Esophagus muscularis mucosa (tissue), 4 donors: ENCODE results near the gene PREX1. TPM values are rescaled to one million over a fixed set of nuclear protein-coding genes. Genes with fewer than 3 reads are reported as not detected.

Experiments used
- DNase-seq: peaks from one replicate; pipeline ENCODE4 v3.0.0-alpha.2; 2017; ENCODE audit errors: extremely low spot score
- H3K27ac ChIP-seq, 4 donors: fragments of 200-600 bp; sonication (generic); replicated peaks in 1 of 4; 1 replicate in 3 of 4; 2 replicates in 1 of 4; pipeline ENCODE4 v1.5.1; 2016 to 2019; ENCODE audit warnings: mild to moderate bottlenecking in 1 of 4
- H3K27me3 ChIP-seq, 4 donors: fragments of 200-600 bp; sonication (generic); one replicate each; pipeline versions ENCODE4 v1.5.1 to v1.6.0; 2016 to 2019
- H3K36me3 ChIP-seq, 4 donors: fragments of 200-600 bp; sonication (generic); one replicate each; pipeline ENCODE4 v1.5.1; 2016 to 2019
- H3K4me1 ChIP-seq, 4 donors: fragments of 200-600 bp; sonication (generic); one replicate each; pipeline ENCODE4 v1.5.1; 2016 to 2019
- H3K4me3 ChIP-seq, 4 donors: fragments of 200-600 bp; sonication (generic); 1 replicate in 2 of 4; 2 replicates in 2 of 4; pipeline ENCODE4 v1.5.1; 2016 to 2019; ENCODE audit warnings: mild to moderate bottlenecking in 4 of 4, moderate library complexity in 1 of 4
- H3K9me3 ChIP-seq, 4 donors: fragments of 200-600 bp; sonication (generic); 1 replicate in 3 of 4; 2 replicates in 1 of 4; pipeline ENCODE4 v1.5.1; 2016 to 2019
- CTCF ChIP-seq, 3 experiments: fragments of 200-600 bp in 2 of 3; fragments of 450-650 bp in 1 of 3; sonication (generic) in 2 of 3; IDR thresholded peaks; one replicate each; pipeline ENCODE4 v1.5.1; 2017 to 2019; ENCODE audit warnings: antibody characterized with exemption in 3 of 3, mild to moderate bottlenecking in 2 of 3, moderate library complexity in 1 of 3
- EP300 ChIP-seq: sonication (generic); formaldehyde crosslinking; IDR thresholded peaks from one replicate; pipeline ENCODE4 v1.6.1; 2017; ENCODE audit warnings: antibody characterized with exemption
- POLR2A ChIP-seq: fragments of 450-650 bp; IDR thresholded peaks from one replicate; pipeline ENCODE4 v1.6.1; 2017; ENCODE audit warnings: antibody characterized with exemption, moderate library complexity, mild to moderate bottlenecking, low read depth
- POLR2AphosphoS5 ChIP-seq, 2 donors: sonication (generic); formaldehyde crosslinking; IDR thresholded peaks; one replicate each; pipeline ENCODE4 v1.6.1; 2017; ENCODE audit warnings: antibody characterized with exemption in 2 of 2
- WGBS: methylation state at CpG from one replicate; pipeline ENCODE4 v1.1.5; 2018; 5-methylcytosine and 5-hydroxymethylcytosine counted together
- intact Hi-C: fragments of 100-400 bp; cut with DNase I; formaldehyde crosslinking; loops from one replicate; pipeline ENCODE4 v1.15.1; 2023
- total RNA-seq, 4 donors: library from RNA; depleted of rRNA; stranded (reverse); fragments of >200 nt; gene quantifications; one replicate each; pipeline versions ENCODE4 v1.1.0 to v1.2.1, GENCODE V29; 2016

Gene PREX1
- total RNA-seq, 4 donors from 2014 or later = 20.8 to 37.1 (median 24.3) TPM

GRCh38 chr20:48751871-48752270 is 75.9 kb downstream of the PREX1 start:
- peaks cover 7 to 33% (median 18%) of the 10 kb centered on the region in 4 donors for H3K4me1 ChIP-seq
- H3K27me3 ChIP-seq = no peaks in the 10 kb centered on the region
- 68% methylated on average over 4 of the region's 4 CpGs for WGBS
- TF ChIP-seq EP300 (no peak), POLR2AphosphoS5 (IDR thresholded peaks at IDR 0.05) (no peak), CTCF (IDR thresholded peaks at IDR 0.05) (no peak), POLR2A (no peak)
- no peak for DNase-seq
- intact Hi-C loops = no loop called here
- H3K4me3 ChIP-seq = no peak overlapping the region
- H3K27ac ChIP-seq = peak overlapping the region in 1 of 4 donors; percentile 16
- H3K9me3 ChIP-seq = peaks cover 0 to 9% (median 4%) of the 10 kb centered on the region in 4 donors
- H3K36me3 ChIP-seq = peaks cover 0 to 11% (median 5%) of the 10 kb centered on the region in 4 donors

- H3K27ac ChIP-seq = peak overlapping the region in 3 of 4 donors; percentile 16 to 58 (median 54)
- H3K4me1 ChIP-seq = peaks cover 7 to 33% (median 18%) of the 10 kb centered on the region in 4 donors
- H3K9me3 ChIP-seq = peaks cover 0 to 9% (median 4%) of the 10 kb centered on the region in 4 donors
- no peaks in the 10 kb centered on the region for H3K27me3 ChIP-seq
- peaks cover 0 to 11% (median 5%) of the 10 kb centered on the region in 4 donors for H3K36me3 ChIP-seq
- H3K4me3 ChIP-seq = no peak overlapping the region
- WGBS = 69% methylated on average over 12 of the region's 18 CpGs
- TF ChIP-seq POLR2AphosphoS5 (IDR thresholded peaks at IDR 0.05) (peak; percentile 8 to 33), POLR2A (no peak)
- intact Hi-C loops = no loop called here
- DNase-seq = no peak
Observed at GRCh38 chr20:48750941-48751635, 76.7 kb downstream of the PREX1 start.

GRCh38 chr20:48750376-48750775 is 77.4 kb downstream of the PREX1 start:
- Histone ChIP-seq H3K27ac (no peak overlapping the region), H3K4me3 (no peak overlapping the region), H3K9me3 (peaks cover 0 to 8% (median 1%) of the 10 kb centered on the region in 4 donors), H3K27me3 (no peaks in the 10 kb centered on the region), H3K4me1 (peaks cover 7 to 33% (median 18%) of the 10 kb centered on the region in 4 donors), H3K36me3 (peaks cover 0 to 10% (median 5%) of the 10 kb centered on the region in 4 donors)
- no peak for DNase-seq
- 99% methylated on average over 3 of the region's 3 CpGs for WGBS
- no peak for TF ChIP-seq CTCF (IDR thresholded peaks at IDR 0.05)
- no peak for TF ChIP-seq EP300
- TF ChIP-seq POLR2AphosphoS5 (IDR thresholded peaks at IDR 0.05) = no peak
- no peak for TF ChIP-seq POLR2A
- intact Hi-C loops = no loop called here

- no peaks in the 10 kb centered on the region for H3K27me3 ChIP-seq
- peaks cover 7 to 33% (median 18%) of the 10 kb centered on the region in 4 donors for H3K4me1 ChIP-seq
- peaks cover 0 to 14% (median 9%) of the 10 kb centered on the region in 4 donors for H3K36me3 ChIP-seq
- no peak overlapping the region for H3K27ac ChIP-seq
- WGBS = 71% methylated on average over 8 of the region's 10 CpGs
- H3K9me3 ChIP-seq = no peaks in the 10 kb centered on the region
- intact Hi-C loops = no loop called here
- no peak overlapping the region for H3K4me3 ChIP-seq
- no peak for DNase-seq
- no peak for TF ChIP-seq POLR2A
- no peak for TF ChIP-seq POLR2AphosphoS5 (IDR thresholded peaks at IDR 0.05)
- no peak for TF ChIP-seq EP300
- TF ChIP-seq CTCF (IDR thresholded peaks at IDR 0.05) = no peak
Observed at GRCh38 chr20:48749437-48749836, 78.4 kb downstream of the PREX1 start.

- Histone ChIP-seq H3K27ac (no peak overlapping the region), H3K4me1 (peaks cover 7 to 33% (median 18%) of the 10 kb centered on the region in 4 donors), H3K9me3 (no peaks in the 10 kb centered on the region), H3K36me3 (peaks cover 0 to 23% (median 17%) of the 10 kb centered on the region in 4 donors), H3K27me3 (no peaks in the 10 kb centered on the region), H3K4me3 (no peak overlapping the region)
- intact Hi-C loops = no loop called here
- no peak for TF ChIP-seq POLR2A
- no peak for TF ChIP-seq EP300
- no peak for TF ChIP-seq POLR2AphosphoS5 (IDR thresholded peaks at IDR 0.05)
- no peak for TF ChIP-seq CTCF (IDR thresholded peaks at IDR 0.05)
- 93% methylated on average over 8 of the region's 8 CpGs for WGBS
- no peak for DNase-seq
Observed at GRCh38 chr20:48748556-48748955, 79.2 kb downstream of the PREX1 start.
